Suprapubic skin (tissue), 3 donors: ENCODE data around the gene MRPL16.

Experiments
- POLR2AphosphoS5 ChIP-seq, 3 donors: sonication (generic); formaldehyde crosslinking; IDR thresholded peaks; one replicate each; pipeline ENCODE4 v1.6.1; 2017; ENCODE audit warnings: antibody characterized with exemption in 3 of 3
- TF ChIP-seq, protein P1 (sequence below), 2 donors: fragments of 200-600 bp in 1 of 2; fragments of 450-650 bp in 1 of 2; sonication (generic) in 1 of 2; IDR thresholded peaks; one replicate each; pipeline ENCODE4 v1.5.1; 2016 to 2019; ENCODE audit warnings: antibody characterized with exemption in 2 of 2, mild to moderate bottlenecking in 1 of 2, moderate library complexity in 1 of 2

DNA sequence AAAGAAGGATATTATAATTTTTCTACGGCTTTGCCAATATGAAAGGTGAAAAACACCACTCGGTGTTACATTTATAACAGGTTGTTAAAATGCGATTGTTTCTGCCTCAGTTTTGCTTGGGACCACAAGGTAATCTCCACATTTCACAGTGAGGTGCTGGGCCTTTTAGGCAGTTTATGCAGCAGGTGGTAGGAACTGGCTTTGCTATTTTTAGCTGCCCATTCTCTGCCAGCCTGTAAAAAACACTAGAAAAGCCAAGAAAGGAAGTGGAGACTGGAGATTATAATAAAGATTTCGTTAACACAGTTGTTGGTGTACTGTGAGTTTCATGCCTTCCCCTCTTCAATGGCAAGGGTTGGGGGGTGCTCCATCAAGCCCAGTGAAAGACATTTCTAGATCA is 8.0 kb upstream of the MRPL16 start:
- TF ChIP-seq, protein P1, sequence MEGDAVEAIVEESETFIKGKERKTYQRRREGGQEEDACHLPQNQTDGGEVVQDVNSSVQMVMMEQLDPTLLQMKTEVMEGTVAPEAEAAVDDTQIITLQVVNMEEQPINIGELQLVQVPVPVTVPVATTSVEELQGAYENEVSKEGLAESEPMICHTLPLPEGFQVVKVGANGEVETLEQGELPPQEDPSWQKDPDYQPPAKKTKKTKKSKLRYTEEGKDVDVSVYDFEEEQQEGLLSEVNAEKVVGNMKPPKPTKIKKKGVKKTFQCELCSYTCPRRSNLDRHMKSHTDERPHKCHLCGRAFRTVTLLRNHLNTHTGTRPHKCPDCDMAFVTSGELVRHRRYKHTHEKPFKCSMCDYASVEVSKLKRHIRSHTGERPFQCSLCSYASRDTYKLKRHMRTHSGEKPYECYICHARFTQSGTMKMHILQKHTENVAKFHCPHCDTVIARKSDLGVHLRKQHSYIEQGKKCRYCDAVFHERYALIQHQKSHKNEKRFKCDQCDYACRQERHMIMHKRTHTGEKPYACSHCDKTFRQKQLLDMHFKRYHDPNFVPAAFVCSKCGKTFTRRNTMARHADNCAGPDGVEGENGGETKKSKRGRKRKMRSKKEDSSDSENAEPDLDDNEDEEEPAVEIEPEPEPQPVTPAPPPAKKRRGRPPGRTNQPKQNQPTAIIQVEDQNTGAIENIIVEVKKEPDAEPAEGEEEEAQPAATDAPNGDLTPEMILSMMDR (IDR thresholded peaks at IDR 0.05), result no peak
- TF ChIP-seq POLR2AphosphoS5 (IDR thresholded peaks at IDR 0.05), result no peak
